Omental fat pad (tissue), 4 donors: ENCODE measurements around the gene PRKAG2. TPM values are rescaled to one million over a fixed set of nuclear protein-coding genes. Genes with fewer than 3 reads are reported as not detected.

Source experiments
- ATAC-seq: fragments of 150-250 bp; one replicate; pipeline ENCODE4 v1.9.1; 2016; ENCODE audit warnings: mild to moderate bottlenecking, moderate library complexity; ENCODE audit not compliant: low FRiP score
- DNase-seq: peaks from one replicate; pipeline ENCODE4 v3.0.0-alpha.2; 2019; ENCODE audit warnings: low spot score
- total RNA-seq, 4 donors: library from RNA; depleted of rRNA; stranded (reverse); fragments of >200 nt; gene quantifications; one replicate each; pipeline ENCODE4 v1.1.0, GENCODE V29; 2016
- TF ChIP-seq, protein P1 (sequence below), 3 donors: fragments of 450-650 bp; IDR thresholded peaks; one replicate each; pipeline ENCODE4 v1.5.1; 2016 to 2017; ENCODE audit warnings: antibody characterized with exemption in 3 of 3, mild to moderate bottlenecking in 3 of 3, moderate library complexity in 2 of 3

Gene PRKAG2
- total RNA-seq, 4 donors from 2014 or later, result 31.6 to 49.5 (median 36.9) TPM

DNA sequence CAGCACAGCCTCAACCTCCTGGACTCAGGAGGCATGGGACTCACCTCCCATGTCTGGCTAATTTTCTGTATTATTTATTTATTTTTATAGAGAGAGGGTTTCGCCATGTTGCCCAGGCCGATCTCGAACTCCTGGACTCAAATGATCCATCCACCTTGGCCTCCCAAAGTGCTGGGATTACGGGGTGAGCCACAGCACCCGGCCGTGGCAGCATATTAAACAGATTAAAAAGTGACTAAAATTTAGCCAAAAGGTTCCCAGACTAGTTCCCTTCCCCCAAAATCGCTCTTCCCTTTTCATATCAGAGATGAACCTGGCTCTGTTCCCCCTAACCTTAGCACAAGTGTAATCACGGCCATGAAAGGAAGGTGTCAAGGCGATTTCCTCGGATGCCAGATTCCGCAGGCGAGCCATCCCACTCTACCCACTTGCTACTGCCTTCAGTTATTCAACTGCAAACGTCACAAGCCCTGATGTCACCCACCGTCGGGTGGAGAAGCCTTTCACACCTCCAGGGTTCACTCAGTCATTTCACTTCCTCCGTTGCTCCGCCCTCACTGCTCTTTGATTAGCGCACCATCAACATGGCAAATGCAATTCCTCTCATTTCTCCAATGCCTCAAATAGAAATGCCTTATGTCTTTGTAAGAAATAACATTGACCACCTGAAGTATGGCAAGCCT, 252.5 kb downstream of the PRKAG2 start:
- no peak for DNase-seq
- TF ChIP-seq, protein P1, sequence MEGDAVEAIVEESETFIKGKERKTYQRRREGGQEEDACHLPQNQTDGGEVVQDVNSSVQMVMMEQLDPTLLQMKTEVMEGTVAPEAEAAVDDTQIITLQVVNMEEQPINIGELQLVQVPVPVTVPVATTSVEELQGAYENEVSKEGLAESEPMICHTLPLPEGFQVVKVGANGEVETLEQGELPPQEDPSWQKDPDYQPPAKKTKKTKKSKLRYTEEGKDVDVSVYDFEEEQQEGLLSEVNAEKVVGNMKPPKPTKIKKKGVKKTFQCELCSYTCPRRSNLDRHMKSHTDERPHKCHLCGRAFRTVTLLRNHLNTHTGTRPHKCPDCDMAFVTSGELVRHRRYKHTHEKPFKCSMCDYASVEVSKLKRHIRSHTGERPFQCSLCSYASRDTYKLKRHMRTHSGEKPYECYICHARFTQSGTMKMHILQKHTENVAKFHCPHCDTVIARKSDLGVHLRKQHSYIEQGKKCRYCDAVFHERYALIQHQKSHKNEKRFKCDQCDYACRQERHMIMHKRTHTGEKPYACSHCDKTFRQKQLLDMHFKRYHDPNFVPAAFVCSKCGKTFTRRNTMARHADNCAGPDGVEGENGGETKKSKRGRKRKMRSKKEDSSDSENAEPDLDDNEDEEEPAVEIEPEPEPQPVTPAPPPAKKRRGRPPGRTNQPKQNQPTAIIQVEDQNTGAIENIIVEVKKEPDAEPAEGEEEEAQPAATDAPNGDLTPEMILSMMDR (IDR thresholded peaks at IDR 0.05), result no peak
- ATAC-seq, result no peak

DNA sequence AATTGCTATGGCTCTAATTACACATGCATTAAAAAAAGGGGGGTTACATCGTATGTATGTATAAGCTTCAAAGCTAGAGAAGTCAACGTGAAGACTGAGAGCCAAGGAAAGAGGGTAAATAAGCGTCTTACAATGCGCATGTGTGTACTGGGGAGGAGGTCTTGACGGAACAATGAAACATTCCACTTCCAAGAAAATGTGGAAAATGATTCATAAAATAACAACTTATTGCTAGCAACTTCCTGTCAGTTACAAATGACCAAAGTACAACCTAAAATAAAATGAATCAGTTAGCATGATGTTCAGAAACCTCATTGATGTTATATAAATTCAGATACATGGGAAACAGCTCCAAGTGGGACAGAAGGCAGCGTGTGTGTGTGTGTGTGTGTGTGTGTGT, 253.1 kb downstream of the PRKAG2 start:
- ATAC-seq (no peak), DNase-seq (no peak)
- TF ChIP-seq, protein P1 (IDR thresholded peaks at IDR 0.05), result no peak

DNA sequence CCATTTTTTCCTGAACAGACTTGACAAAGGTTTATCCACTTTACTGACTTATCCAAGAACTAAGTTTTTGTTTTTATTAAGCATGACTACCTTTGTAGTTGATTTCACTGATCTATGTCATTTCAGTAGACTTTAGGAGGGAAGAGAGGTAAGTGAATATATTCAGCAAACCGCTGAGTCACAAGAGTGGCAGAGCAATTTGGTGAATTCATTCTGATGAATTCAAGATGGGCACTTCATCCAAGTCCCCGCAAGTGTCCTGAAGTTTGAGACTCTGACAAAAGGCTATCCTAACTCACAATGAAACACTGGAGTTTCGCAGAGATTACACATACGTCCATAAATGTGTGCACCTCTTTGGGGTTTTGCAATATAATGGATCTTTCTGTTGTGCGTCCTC, 255.0 kb downstream of the PRKAG2 start:
- no peak for ATAC-seq
- TF ChIP-seq, protein P1 (IDR thresholded peaks at IDR 0.05), result no peak

DNA sequence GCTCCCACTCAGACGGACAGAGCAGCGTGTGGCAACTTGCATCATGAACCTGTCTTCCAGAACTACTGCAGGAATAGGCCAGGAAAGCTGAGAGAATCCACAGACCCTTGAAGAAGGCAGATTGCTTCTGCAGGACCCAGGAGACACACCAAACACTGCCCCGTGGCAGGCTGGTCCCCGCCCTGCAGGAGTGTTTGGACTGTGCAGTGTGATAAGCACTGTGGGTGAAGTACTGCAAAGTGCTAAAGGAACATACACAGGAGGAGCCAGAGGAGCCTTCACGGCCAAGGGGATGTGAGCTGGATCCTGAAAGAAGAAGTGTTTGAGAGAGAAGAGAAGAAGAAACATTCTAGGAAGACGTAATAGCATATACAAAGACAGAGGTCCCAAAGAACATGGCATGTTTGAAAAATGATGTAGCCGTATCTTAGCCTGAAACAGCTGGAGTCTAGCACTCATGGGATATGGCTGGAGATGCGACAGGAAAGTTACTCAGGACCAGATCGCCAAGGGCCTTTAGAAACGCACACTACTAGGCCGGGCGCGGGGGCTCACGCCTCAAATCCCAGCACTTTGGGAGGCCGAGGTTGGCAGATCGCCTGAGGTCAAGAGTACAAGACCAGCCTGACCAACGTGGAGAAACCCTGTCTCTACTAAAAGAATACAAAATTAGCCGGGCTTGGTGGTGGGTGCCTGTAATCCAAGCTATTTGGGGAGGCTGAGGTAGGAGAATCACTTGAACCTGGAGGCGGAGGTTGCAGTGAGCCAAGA, 260.3 kb downstream of the PRKAG2 start:
- TF ChIP-seq, protein P1 (IDR thresholded peaks at IDR 0.05), result no peak
- ATAC-seq, result no peak

More for the DNA sequence above, 255.0 kb downstream of the PRKAG2 start:
- no peak for DNase-seq

DNA sequence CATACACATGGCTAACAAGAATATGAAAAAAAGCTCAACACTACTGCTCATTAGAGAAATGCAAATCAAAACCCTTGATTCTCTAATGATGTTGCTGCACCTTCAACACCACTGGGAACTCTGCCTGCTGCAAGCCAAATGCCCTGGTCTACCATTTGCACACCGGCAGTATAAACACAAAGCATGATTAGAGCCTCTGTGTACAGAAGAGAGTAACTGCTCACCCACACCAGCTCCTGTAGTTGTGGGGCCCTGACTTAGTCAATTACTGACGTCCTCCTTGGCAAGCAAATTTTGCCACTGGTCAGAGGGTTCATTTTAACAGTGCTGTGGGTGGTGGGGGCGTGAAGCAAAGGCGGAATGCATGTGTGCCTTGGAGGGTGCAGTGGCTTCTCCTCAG, 261.1 kb downstream of the PRKAG2 start:
- TF ChIP-seq, protein P1 (IDR thresholded peaks at IDR 0.05), result no peak
- no peak for ATAC-seq
- no peak for DNase-seq

More for the DNA sequence above, 260.3 kb downstream of the PRKAG2 start:
- DNase-seq, result no peak

DNA sequence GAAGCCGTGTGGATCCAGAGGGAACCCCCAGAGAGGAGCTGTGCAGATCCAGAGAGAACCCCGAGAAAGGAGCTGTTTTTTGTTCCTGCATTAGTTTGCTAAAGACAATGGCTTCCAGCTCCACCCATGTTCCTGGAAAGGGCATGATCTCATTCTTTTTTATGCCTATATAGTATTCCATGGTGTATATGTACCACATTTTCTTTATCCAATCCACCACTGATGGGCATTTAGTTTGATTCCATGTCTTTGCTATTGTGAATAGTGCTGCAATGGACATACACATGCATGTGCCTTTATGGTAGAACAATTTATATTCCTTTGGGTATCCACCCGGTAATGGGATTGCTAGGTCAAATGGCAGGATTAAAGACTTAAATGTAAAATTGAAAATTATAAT, 261.9 kb downstream of the PRKAG2 start:
- DNase-seq, result no peak
- no peak for ATAC-seq
- TF ChIP-seq, protein P1 (IDR thresholded peaks at IDR 0.05), result no peak
